ENCODE measurements around the gene ITGA3. TPM values are rescaled to one million over a fixed set of nuclear protein-coding genes. Genes with fewer than 3 reads are reported as not detected.

The ITGA3 gene
- total and polyA plus RNA-seq, 4 donors: 48.1 to 159 (median 131) TPM

DNA sequence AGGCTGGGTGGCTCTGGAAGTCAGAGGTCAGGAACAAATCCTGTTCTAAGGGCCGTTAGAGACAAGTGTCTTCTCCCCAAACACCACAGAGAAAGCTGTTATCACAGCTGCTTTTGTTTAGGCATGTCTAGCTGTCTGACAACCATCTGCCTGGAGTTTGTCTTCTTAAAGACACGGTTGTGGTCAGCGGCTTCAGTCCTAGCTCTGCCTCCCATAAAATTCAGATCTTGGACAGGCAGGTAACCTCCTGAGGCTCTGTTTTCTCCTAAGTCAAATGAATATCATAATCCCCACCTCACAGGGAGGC, 2.3 kb upstream of the ITGA3 start:
- DNase-seq (no peak), ATAC-seq (ENCODE audit: low FRiP score) (no peak)
- 77 to 81% methylated on average over 3 of the region's 3 CpGs for WGBS, 2 donors
- H3K36me3 ChIP-seq (ENCODE audit: control insufficient read depth in 1 of 2, insufficient read depth in 2 of 2, low read length in 1 of 2): no peaks in the 10 kb centered on the region
- H3K27me3 ChIP-seq (ENCODE audit: control insufficient read depth in 1 of 2, insufficient read depth in 2 of 2, low read length in 1 of 2): no peaks in the 10 kb centered on the region
- peak overlapping the region in 1 of 2 donors; percentile 14 for H3K27ac ChIP-seq (ENCODE audit: low read depth in 1 of 2, low read length in 2 of 2)
- no peaks in the 10 kb centered on the region for H3K9me3 ChIP-seq (ENCODE audit: control insufficient read depth, low read length)
- H3K4me3 ChIP-seq (ENCODE audit: low read length in 2 of 2): no peak overlapping the region
- peaks cover 3% of the 10 kb centered on the region in 2 donors for H3K4me1 ChIP-seq (ENCODE audit: control insufficient read depth in 1 of 2, insufficient read depth in 2 of 2, low read length in 2 of 2)
- intact Hi-C loops (cut with DNase I): no loop called here

DNA sequence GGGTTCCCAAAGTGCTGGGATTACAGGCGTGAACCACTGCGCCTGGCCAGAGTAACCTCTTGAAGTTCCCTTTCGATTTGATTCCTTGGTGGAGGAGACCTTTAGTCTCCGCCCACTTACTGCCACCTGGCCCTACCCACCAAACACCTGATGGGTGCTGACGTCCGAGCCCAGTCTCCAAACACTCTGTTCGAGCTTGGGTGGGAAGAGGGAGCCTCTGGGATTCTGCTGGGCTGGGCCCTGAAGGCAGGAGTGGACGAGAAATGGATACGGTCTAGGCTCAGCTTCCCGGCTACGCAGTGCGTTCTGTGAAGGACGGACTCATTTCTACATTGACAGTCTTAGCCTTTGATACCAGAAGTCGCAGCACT, 870 bp upstream of the ITGA3 start:
- intact Hi-C loops (cut with DNase I): loop anchor here in 1 of 2 donors (2.0 kb wide), 1 partner anchor 24 kb away; no protein-coding TSS in a partner anchor
- no peaks in the 10 kb centered on the region for H3K9me3 ChIP-seq (ENCODE audit: control insufficient read depth, low read length)
- H3K27me3 ChIP-seq (ENCODE audit: control insufficient read depth in 1 of 2, insufficient read depth in 2 of 2, low read length in 1 of 2): no peaks in the 10 kb centered on the region
- H3K4me3 ChIP-seq (ENCODE audit: low read length in 2 of 2): peak overlapping the region; percentile 28 to 76
- H3K27ac ChIP-seq (ENCODE audit: low read depth in 1 of 2, low read length in 2 of 2): peak overlapping the region; percentile 18 to 95
- peaks cover 3 to 10% of the 10 kb centered on the region in 2 donors for H3K4me1 ChIP-seq (ENCODE audit: control insufficient read depth in 1 of 2, insufficient read depth in 2 of 2, low read length in 2 of 2)
- no peak for ATAC-seq (ENCODE audit: low FRiP score)
- no peaks in the 10 kb centered on the region for H3K36me3 ChIP-seq (ENCODE audit: control insufficient read depth in 1 of 2, insufficient read depth in 2 of 2, low read length in 1 of 2)
- WGBS, 2 donors: 3 to 8% methylated on average over 14 of the region's 14 CpGs
- no peak for DNase-seq

DNA sequence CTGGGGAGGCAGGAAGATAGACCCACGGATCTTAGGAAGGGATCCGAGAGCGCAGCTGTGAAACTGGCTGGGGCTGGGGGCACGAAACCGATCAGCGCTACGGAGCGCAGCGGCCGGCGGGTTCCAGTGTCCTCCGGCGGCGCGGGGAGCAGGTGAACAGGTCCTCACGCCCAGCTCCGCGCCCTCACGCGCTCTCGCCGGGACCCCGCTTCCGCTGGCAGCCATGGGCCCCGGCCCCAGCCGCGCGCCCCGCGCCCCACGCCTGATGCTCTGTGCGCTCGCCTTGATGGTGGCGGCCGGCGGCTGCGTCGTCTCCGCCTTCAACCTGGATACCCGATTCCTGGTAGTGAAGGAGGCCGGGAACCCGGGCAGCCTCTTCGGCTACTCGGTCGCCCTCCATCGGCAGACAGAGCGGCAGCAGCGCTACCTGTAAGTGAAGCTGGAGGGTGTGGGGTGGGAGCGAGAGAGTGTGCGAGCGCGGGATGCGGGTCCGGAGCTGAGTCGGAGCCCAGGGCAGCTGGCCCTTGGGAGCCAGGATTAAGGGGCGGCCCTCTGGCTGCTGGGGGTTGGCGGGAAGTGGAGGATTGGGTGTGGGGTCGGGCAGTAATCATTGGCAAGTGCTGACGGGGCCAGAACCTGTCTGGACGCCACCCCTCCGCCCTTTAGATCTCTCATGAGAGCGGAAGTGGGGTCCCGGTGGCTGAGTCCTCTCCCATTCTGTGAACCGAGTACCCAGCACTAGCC, 479 bp downstream of the ITGA3 start:
- Histone ChIP-seq H3K4me3 (ENCODE audit: low read length in 2 of 2) (peak overlapping the region; percentile 74 to 76), H3K4me1 (ENCODE audit: control insufficient read depth in 1 of 2, insufficient read depth in 2 of 2, low read length in 2 of 2) (peaks cover 6 to 10% of the 10 kb centered on the region in 2 donors), H3K36me3 (ENCODE audit: control insufficient read depth in 1 of 2, insufficient read depth in 2 of 2, low read length in 1 of 2) (no peaks in the 10 kb centered on the region), H3K27ac (ENCODE audit: low read depth in 1 of 2, low read length in 2 of 2) (peak overlapping the region; percentile 74 to 89), H3K27me3 (ENCODE audit: control insufficient read depth in 1 of 2, insufficient read depth in 2 of 2, low read length in 1 of 2) (no peaks in the 10 kb centered on the region), H3K9me3 (ENCODE audit: control insufficient read depth, low read length) (no peaks in the 10 kb centered on the region)
- intact Hi-C loops (cut with DNase I): loop anchor here in 1 of 2 donors (2.0 kb wide), 1 partner anchor 30 kb away; no protein-coding TSS in a partner anchor
- ATAC-seq (ENCODE audit: low FRiP score) (peak; percentile 15), DNase-seq (peak; percentile 70 to 88)
- 0% methylated on average over 44 to 64 of the region's 64 CpGs for WGBS, 2 donors

DNA sequence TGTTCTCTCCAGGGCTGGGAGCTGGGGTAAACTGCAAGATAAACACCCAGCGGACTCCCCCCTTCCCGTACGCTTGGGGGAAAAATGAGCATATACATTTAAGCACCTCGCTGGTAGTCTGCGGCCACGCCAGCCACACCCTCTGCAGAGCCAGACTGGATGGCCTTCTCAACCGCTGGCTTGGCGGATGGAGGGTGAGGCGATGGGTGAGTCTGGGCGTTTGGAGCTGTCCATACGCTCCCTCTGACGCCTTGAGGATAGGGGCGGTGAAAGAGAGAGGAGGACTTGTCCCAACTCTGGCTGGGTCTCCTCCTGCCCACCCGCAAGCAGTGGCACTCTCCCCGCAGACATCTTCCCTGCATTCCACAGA, 1.0 kb downstream of the ITGA3 start:
- peak overlapping the region; percentile 74 to 89 for H3K27ac ChIP-seq (ENCODE audit: low read depth in 1 of 2, low read length in 2 of 2)

DNA sequence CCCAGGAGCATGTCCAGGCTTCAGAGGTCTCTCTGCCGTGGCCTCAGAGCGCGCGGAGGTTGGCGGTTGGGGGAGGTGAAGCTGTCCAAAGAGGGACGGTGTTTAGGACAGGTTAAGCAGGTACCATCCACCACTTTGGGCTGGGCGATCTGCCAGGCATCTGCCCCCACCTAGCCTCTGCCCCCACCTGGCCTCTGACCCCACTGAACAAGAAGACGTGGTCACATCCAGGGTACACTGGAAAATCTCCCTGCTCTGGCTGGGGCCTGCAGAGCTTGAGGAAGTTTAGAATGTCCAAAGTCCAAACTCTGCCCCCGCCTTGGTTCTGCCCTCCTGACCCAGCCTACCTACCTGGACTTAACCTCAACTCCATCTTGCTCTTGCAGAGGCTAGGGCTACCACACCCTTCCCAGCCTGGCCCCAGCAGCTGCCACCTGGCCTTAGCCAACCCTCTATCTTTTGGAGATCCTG, 1.6 kb downstream of the ITGA3 start:
- intact Hi-C loops (cut with DNase I): loop anchor here in 1 of 2 donors (2.0 kb wide), 1 partner anchor 31 kb away; no protein-coding TSS in a partner anchor
- ATAC-seq (ENCODE audit: low FRiP score): no peak
- H3K4me3 ChIP-seq (ENCODE audit: low read length in 2 of 2): peak overlapping the region; percentile 21 to 76
- no peaks in the 10 kb centered on the region for H3K27me3 ChIP-seq (ENCODE audit: control insufficient read depth in 1 of 2, insufficient read depth in 2 of 2, low read length in 1 of 2)
- H3K27ac ChIP-seq (ENCODE audit: low read depth in 1 of 2, low read length in 2 of 2): peak overlapping the region; percentile 23 to 89
- 50% methylated on average over 7 to 9 of the region's 9 CpGs for WGBS, 2 donors
- DNase-seq: no peak
- no peaks in the 10 kb centered on the region for H3K9me3 ChIP-seq (ENCODE audit: control insufficient read depth, low read length)
- no peaks in the 10 kb centered on the region for H3K36me3 ChIP-seq (ENCODE audit: control insufficient read depth in 1 of 2, insufficient read depth in 2 of 2, low read length in 1 of 2)
- peaks cover 6 to 10% of the 10 kb centered on the region in 2 donors for H3K4me1 ChIP-seq (ENCODE audit: control insufficient read depth in 1 of 2, insufficient read depth in 2 of 2, low read length in 2 of 2)

More for the DNA sequence above, 1.0 kb downstream of the ITGA3 start:
- H3K27me3 ChIP-seq (ENCODE audit: control insufficient read depth in 1 of 2, insufficient read depth in 2 of 2, low read length in 1 of 2): no peaks in the 10 kb centered on the region
- intact Hi-C loops (cut with DNase I): loop anchor here in 1 of 2 donors (2.0 kb wide), 1 partner anchor 30 kb away; no protein-coding TSS in a partner anchor
- H3K4me3 ChIP-seq (ENCODE audit: low read length in 2 of 2): peak overlapping the region; percentile 74 to 76
- WGBS, 2 donors: 0 to 3% methylated on average over 15 of the region's 15 CpGs
- DNase-seq (peak in 1 of 2 donors; percentile 57), ATAC-seq (ENCODE audit: low FRiP score) (peak; percentile 12)
- no peaks in the 10 kb centered on the region for H3K36me3 ChIP-seq (ENCODE audit: control insufficient read depth in 1 of 2, insufficient read depth in 2 of 2, low read length in 1 of 2)
- H3K4me1 ChIP-seq (ENCODE audit: control insufficient read depth in 1 of 2, insufficient read depth in 2 of 2, low read length in 2 of 2): peaks cover 6 to 10% of the 10 kb centered on the region in 2 donors
- H3K9me3 ChIP-seq (ENCODE audit: control insufficient read depth, low read length): no peaks in the 10 kb centered on the region

DNA sequence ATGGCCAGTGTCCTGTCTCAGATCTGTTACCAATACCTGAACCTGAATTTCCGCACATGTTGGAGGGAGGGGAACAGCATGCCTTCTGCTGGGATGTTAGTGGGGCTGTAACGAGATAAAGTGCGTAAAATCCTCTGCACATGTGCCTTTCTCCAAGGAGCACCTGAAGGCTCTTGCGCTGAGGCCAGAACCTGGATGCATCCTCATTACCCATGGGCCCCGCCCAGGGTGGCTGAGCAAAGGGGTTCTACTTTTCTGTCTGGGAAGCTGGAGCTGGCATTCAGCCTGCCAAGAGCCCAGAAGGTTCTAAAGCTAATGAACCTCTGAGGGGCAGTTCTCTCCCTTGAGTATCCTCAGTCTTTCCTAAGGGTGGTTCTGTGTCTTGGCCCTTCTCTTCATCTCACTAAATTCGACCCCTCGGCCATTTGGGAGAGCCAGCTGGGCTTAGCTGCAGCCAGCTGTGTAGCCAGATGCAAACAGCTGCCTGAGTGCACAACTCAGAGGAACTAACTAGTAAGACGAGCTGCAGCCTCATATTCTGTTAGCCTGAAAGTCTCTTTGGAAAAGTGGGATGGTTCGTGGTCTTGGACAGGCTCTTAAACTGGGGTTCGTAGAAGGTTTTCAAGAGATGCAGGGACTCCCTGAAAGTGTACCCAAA, 2.5 kb downstream of the ITGA3 start:
- intact Hi-C loops (cut with DNase I): no loop called here
- no peak overlapping the region for H3K4me3 ChIP-seq (ENCODE audit: low read length in 2 of 2)
- H3K9me3 ChIP-seq (ENCODE audit: control insufficient read depth, low read length): no peaks in the 10 kb centered on the region
- no peak for DNase-seq
- H3K27ac ChIP-seq (ENCODE audit: low read depth in 1 of 2, low read length in 2 of 2): peak overlapping the region; percentile 92 to 94
- no peak for ATAC-seq (ENCODE audit: low FRiP score)
- no peaks in the 10 kb centered on the region for H3K36me3 ChIP-seq (ENCODE audit: control insufficient read depth in 1 of 2, insufficient read depth in 2 of 2, low read length in 1 of 2)
- H3K4me1 ChIP-seq (ENCODE audit: control insufficient read depth in 1 of 2, insufficient read depth in 2 of 2, low read length in 2 of 2): peaks cover 6 to 15% of the 10 kb centered on the region in 2 donors
- WGBS, 2 donors: 50 to 56% methylated on average over 10 of the region's 10 CpGs
- H3K27me3 ChIP-seq (ENCODE audit: control insufficient read depth in 1 of 2, insufficient read depth in 2 of 2, low read length in 1 of 2): no peaks in the 10 kb centered on the region

DNA sequence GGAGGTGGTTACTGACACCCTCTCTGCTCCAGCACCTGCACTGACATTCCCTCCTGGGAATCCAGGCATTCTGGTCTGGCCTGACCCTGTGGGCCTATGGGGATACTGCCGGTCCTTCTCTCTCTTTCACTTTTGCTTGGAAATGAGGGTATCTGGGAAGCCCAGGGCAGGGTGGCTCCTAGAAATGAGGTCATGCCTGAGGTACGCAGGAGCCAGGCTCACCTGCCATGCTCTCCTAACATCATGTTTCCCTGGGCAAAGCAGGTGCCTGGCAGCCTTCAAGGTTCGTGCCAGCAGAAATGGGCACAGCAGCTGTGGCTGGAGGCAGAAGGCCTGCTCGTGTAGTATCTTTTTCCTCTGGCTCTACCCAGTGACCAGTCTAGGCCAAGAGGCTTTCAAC, 3.3 kb downstream of the ITGA3 start:
- H3K4me1 ChIP-seq (ENCODE audit: control insufficient read depth in 1 of 2, insufficient read depth in 2 of 2, low read length in 2 of 2): peaks cover 6 to 18% of the 10 kb centered on the region in 2 donors
- H3K4me3 ChIP-seq (ENCODE audit: low read length in 2 of 2): no peak overlapping the region
- H3K36me3 ChIP-seq (ENCODE audit: control insufficient read depth in 1 of 2, insufficient read depth in 2 of 2, low read length in 1 of 2): no peaks in the 10 kb centered on the region
- no peaks in the 10 kb centered on the region for H3K27me3 ChIP-seq (ENCODE audit: control insufficient read depth in 1 of 2, insufficient read depth in 2 of 2, low read length in 1 of 2)
- H3K27ac ChIP-seq (ENCODE audit: low read depth in 1 of 2, low read length in 2 of 2): peak overlapping the region; percentile 92 to 94
- no peaks in the 10 kb centered on the region for H3K9me3 ChIP-seq (ENCODE audit: control insufficient read depth, low read length)
- intact Hi-C loops (cut with DNase I): no loop called here
- DNase-seq (no peak), ATAC-seq (ENCODE audit: low FRiP score) (no peak)
- 2 to 5% methylated on average over 4 of the region's 4 CpGs for WGBS, 2 donors

DNA sequence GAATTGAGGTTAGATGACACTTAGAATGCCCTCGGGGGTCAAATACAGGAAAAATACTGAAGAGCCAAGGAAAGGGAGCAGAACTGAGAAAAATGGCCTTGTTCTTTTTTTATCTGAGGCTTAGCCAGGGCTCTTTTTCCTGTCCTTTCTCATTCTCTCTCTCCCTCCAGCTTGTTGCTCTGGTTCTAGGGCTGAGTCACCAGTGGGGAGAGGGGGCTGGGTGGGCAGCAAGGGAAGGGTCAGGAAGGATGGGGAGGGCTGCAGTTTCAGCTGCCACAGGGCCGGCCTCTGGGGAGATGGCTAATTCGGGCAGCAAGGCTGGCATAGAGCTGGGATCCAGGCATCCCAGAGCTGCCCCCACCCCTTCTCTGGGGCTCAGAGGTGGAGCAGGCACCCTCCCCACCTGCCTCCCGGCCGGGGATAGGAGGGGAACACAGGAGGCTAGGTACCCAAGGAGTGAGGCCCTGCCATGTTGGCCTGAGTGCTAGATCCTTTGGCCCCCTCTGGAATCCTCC, 3.9 kb downstream of the ITGA3 start:
- no peaks in the 10 kb centered on the region for H3K36me3 ChIP-seq (ENCODE audit: control insufficient read depth in 1 of 2, insufficient read depth in 2 of 2, low read length in 1 of 2)
- H3K4me3 ChIP-seq (ENCODE audit: low read length in 2 of 2): no peak overlapping the region
- intact Hi-C loops (cut with DNase I): no loop called here
- WGBS, 2 donors: 0 to 6% methylated on average over 5 of the region's 5 CpGs
- H3K27me3 ChIP-seq (ENCODE audit: control insufficient read depth in 1 of 2, insufficient read depth in 2 of 2, low read length in 1 of 2): no peaks in the 10 kb centered on the region
- ATAC-seq (ENCODE audit: low FRiP score): peak; percentile 58
- H3K4me1 ChIP-seq (ENCODE audit: control insufficient read depth in 1 of 2, insufficient read depth in 2 of 2, low read length in 2 of 2): peaks cover 6 to 18% of the 10 kb centered on the region in 2 donors
- H3K27ac ChIP-seq (ENCODE audit: low read depth in 1 of 2, low read length in 2 of 2): peak overlapping the region; percentile 92 to 94
- no peaks in the 10 kb centered on the region for H3K9me3 ChIP-seq (ENCODE audit: control insufficient read depth, low read length)
- peak; percentile 92 to 94 for DNase-seq

All from aorta (tissue), 5 donors.